ENCODE results near the gene RAPGEF2.
"Not testable (repeated sequence)": the region's sequence is repeated elsewhere in the genome, so short reads cannot be mapped to it uniquely, and the experiment has no call there.

RAPGEF2 gene

DNA sequence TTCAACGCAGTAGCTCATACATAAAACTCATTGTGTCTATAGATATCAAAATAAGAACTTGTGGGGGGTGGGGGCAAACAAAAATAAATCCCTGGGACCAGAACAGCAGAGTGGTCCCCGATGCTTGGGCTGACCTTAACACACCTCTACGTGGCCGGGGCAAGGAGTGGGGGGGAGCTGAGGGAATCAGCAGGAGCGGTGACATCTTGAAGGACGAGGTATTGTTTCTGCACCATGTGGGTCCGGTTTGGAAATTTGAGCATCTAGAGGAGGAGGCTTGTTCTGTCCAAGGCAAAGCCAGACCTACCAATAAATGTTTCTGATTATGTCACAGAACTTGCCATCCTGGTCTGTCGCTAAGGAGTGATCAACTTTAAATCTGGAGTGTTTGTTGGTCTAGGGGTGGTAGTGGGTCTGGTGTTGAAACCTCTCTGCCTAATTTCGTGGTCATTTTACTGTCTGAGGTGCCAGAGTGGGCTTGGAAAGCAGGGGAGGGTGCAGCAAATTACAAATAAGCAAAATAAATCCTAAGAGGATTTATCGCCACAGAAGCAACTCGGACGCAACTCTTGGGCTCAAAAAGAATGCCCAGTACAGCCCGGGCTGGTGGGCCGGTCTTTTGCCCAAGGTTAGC is 774 bp upstream of the RAPGEF2 start:
- FAIRE-seq, result no peak

DNA sequence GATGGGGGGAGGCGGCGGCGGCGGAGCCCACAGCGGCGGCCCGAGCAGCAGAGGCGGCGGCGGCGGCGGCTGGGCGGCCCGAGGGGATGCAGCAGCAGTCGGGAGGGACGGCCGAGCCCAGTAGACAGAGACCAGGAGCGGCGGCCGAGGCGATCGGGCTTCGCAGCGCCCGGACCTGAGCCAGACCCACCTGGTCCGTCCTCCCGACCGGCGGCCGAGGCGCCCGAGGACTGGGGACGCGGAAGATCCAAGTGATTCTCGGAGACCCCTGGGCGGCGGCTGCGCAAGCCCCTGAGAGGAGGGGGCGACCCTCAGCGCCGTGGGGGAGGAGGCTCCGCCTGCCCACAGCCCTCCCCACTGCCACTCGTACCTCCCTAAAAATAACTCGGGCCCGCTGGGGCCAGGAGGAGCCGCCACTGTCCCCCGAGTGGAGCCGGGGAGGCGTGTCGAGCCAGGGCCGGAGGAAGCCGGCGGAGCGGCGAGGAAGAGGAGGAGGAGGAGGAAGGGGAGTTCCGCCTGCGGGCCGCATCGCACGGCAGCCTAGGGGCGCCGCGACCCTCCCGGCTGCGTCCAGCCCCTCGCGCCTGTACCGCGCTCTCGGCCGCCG is 608 bp downstream of the RAPGEF2 start:
- FAIRE-seq, result no peak

DNA sequence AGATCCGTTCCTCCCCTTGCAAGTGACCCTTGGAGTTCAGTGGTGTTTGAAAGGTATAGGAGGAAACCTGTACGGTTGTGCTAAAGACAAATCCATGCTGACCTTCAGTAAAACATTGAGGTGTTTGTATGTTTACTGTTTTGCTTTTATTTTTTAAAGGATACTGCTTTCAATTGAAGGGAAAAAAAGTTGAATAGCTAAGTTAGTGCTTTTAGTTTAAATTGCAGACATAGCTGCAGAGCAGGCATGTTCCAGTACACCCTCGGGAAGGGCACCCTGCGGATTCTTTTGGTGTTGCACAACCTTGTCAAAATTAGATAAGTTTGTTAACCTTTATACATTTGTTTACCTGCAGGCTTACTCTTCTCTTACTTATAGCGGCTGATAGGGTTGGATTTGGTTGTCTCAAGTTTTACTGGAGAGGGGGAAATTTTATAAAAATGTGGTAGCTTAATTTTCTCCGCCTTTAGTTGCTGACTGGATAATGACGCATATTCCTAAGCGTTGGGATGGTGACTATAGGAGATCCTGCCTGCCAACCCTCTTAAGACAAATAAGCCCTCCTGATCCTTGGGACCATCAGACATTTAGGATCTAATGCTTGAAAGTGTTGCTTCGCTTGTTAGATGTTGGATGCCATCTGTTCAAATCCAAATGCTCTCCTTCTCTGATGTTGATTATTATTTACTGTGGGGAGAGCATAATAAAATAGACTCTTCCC is 2.0 kb downstream of the RAPGEF2 start:
- FAIRE-seq, result no peak

DNA sequence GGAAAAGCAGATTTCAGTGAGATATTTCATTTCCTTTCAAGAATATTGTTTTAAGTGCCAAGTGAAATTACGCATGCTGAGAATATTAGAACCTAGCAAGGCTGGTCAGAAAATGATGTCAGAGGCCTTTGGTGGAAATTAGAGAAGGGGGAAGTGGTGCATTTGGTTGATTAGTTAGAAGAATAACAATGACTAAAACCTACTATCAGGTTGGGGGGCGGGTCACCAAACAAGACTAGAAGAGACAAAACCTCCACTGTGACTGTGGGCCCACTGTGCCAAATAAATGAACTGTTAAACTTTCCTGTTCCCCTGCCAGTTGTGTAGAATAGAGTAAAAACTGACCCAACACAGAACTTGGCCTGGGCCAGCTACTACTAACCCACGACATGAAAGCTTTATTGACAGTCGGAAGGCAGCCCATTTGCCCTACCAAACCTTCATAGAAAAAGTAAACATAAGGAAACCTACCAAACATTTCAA is 2.9 kb downstream of the RAPGEF2 start:
- no peak for FAIRE-seq

DNA sequence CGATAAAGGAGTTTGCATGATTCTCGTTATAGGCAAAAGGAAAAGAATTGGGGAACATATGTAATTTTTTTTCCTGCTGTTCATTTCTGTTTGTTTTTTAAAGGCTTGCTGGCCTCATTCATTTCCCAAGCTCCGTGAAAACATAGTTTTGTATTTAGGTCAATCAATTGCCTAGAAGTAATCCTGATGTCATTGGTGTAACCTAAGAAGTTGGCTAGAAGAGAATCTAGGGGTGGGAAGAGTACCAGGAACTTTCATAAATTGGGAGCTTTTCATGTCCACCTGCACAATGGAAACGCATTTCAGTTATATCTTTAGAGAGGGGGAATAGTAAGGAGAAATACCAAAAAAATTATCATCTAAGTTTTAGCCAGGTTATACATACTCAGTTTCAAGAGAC is 3.8 kb downstream of the RAPGEF2 start:
- no peak for FAIRE-seq

DNA sequence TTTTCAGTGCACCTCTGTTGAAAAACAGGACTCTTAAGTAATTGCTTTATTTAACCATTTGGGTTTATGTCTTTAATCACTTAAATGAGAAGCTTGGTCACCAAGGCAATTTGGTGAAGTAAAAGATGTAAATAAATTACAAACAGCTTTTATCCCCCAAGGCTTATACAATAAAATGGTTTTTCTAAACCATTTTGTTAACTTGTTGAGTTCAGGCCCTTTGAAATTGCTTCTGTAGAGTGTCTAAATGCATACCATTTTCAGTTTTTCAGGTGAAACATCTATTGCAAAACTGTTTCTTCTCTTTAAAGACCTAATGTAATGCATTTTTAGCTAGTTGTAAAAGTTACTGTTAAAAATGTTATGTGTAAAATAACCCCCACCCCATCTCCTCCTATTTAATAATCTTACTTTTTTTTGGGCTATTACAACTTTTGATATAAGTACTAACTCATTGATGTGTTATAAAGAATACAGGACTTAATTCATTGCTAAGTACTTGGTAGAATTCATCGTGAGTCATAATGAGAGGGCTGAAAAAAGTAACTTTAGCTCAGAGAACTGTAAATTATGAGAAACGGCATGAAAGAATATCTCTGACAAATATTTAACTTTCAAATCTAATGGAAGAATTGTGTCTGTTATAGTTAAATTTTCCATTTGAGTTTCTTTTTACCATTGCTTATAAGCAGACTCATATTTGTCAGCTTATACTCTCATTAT is 4.5 kb downstream of the RAPGEF2 start:
- peak; percentile 18 for FAIRE-seq

DNA sequence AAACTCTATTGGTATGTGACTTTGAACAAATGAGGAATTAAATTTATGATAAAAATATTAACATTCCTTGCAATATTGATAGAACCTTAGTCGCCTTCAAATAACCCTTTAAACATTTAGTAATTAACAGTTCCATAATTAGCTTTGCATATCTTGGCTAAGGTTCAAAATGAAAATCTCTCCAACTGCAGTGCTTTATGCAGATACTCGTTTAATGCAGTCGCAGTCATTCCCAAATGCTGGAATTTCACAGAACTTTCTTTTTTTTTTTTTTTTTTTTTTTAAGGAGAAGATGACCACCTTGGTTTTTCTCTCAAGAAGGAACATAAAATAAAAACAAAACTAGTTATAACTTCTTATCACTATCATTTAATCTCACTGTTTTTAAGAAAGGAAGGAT is 5.2 kb downstream of the RAPGEF2 start:
- no peak for FAIRE-seq

GRCh38 chr4:159110961-159111360 is 8.1 kb downstream of the RAPGEF2 start:
- FAIRE-seq, result no peak

DNA sequence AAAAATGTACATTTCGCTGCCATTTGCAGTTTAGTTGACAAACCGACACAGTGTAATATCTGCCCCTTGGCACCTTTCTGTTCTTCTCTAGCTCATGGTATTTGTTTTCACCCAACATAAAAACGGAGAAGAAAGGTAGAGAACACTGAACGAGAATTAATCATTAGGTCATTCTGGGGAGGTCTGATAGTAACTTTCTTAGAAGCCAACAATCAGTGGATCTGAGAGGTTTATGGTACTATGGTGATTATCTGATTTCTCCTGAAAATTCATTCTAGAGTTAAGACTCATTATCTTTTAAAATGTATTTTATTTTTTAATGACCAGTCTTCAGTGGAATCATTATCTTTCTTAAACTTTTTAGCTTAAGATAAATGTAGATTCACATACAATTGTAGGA is 8.5 kb downstream of the RAPGEF2 start:
- FAIRE-seq, result no peak

GRCh38 chr4:159113366-159113765 is 10.5 kb downstream of the RAPGEF2 start:
- not testable (repeated sequence) for FAIRE-seq

DNA sequence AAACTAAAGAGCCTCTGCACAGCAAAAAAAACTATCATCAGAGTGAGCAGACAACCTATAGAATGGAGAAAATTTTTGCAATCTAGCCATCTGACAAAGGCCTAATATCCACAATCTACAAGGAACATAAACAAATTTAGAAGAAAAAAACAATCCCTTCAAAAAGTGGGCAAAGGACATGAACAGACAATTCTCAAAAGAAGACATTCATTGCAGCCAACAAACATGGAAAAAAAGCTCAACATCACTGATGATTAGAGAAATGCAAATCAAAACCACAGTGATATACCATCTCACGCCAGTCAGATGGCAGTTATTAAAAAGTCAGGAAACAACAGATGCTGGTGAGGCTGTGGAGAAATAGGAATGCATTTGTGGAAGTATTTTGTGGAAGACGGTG is 13.2 kb downstream of the RAPGEF2 start:
- FAIRE-seq, result not testable (repeated sequence)

DNA sequence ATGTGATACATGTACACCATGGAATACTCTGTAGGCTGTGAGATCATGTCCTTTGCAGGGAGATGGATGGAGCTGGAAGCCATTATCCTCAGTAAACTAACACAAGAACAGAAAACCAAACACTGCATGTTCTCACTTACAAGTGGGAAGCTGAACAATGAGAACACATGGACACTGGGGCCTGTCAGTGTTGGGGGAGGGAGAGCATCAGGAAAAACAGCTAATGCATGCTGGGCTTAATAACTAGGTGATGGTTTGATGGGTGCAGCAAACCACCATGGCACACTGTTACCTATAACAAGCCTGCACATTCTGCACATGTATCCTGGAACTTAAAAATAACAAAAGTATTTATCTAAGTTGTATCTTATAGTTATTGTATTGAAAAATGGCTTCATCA is 13.8 kb downstream of the RAPGEF2 start:
- not testable (repeated sequence) for FAIRE-seq

DNA sequence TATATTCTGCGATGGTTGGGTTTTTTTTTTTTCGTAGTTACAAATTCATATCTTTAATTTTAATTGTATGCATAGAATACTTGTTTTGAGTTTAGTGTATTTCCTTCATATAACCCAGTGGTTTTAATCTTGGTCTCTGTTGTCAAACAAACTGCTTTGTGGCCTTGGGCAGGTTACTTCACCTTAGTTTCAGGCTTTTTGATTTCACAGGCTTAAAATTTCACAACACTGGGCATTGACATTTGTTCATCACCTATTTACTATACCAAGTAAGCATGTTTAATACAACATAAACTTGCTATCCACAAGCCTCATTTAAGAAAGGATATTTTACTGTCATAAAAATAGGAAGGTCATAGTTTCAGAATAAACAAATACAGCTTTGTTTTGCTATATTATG is 14.7 kb downstream of the RAPGEF2 start:
- FAIRE-seq, result no peak

GRCh38 chr4:159117968-159118367 is 15.1 kb downstream of the RAPGEF2 start:
- FAIRE-seq, result no peak

DNA sequence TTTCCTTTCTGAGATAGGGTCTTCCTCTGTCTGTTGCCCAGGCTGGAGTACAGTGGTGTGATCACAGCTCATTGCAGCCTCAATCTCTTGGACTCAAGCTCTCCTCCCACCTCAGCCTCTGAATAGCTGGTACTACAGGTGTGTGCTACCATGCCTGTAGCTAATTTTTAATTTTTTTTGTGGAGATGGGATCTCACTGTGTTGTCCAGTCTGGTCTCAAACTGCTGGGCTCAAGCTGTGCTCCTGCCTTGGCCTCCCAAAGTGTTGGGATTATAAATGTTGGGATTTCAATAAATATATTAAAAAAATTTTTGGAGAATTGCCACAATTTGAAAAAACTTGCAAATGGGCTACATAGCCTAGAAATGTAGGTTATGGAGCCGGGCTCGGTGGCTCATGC is 18.5 kb downstream of the RAPGEF2 start:
- FAIRE-seq, result no peak

GRCh38 chr4:159126716-159127115 is 23.8 kb downstream of the RAPGEF2 start:
- FAIRE-seq, result no peak

DNA sequence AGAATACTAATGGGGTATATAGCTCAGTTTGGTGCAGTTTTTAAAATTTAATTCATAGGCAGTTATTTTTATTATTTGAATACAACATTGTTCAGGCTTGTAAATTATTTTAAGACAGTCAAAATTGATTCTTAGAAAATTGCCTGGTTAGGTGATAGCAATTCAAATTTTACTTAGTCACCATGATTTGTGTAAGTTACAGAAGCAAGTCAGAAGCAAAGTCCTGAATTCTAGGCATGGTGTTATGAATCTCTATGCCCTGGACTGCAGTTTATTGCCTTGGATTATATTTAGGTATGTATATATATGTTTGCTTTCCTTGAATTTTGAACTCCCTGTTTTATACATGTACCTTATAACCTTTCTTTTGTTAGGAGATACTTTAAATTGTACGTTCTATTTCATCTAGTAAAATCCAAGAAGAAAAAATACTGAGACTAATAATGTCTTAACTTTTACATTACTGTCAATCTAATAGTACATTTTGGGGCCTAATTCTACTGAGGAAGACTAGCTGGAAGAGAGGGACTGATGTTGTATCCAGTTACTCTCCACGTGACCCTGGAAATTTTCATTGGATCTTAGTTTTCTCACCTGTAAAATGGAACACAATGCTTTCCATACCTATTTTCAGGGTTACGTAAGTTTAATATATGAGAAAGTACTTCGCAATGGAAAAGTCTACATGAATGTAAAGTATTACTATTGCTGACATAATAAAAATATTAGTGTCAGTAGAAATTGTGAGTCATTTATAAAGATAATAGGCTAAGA is 25.1 kb downstream of the RAPGEF2 start:
- no peak for FAIRE-seq

GRCh38 chr4:159129814-159130550 is 27.1 kb downstream of the RAPGEF2 start:
- no peak for FAIRE-seq

GRCh38 chr4:159131564-159131963 is 28.7 kb downstream of the RAPGEF2 start:
- FAIRE-seq, result no peak

- no peak for FAIRE-seq
Measured at GRCh38 chr4:159134429-159134828, 31.6 kb downstream of the RAPGEF2 start.

DNA sequence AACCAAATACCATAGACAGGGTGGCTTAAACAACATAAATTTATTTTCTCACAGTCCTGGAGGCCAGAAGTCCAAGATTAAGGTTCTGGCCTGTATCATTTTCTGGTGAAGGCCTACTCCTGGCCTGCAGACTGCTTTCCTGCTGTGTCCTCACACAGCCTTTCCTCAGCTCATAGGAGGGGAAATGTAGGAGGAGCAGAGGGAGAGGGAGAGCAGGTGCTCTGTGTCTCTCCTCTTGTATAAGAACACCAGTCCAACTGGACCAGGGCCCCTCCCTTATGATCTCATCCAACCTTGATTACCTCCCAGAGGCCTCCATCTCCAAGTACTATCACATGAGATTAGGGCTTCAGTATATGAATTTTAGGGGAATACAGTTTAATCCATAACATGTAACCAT is 34.3 kb downstream of the RAPGEF2 start:
- FAIRE-seq, result no peak

DNA sequence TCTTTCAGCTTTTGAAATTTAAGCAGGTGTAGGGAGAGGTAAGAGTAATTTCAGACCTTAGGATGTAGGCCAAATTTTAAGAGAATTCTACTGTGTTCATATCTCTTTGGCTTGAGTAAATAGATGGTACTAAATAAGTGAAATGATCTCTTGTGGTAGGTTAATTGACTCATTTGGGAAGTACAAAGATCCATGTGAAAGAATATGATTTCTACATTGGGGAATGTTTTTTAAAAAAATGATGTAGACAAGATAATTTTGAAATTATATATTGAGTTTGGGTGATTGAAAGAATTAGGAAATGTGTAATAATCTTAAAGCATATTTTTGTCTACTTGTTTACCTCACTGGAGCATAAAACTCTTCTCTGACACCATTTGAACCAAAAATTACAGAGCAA is 35.6 kb downstream of the RAPGEF2 start:
- FAIRE-seq, result no peak

Measured in colon (tissue), 2 donors.